Aorta (tissue), 5 donors: ENCODE data around the gene OTUB2. TPM values are rescaled to one million over a fixed set of nuclear protein-coding genes. Genes with fewer than 3 reads are reported as not detected.
A peak's percentile ranks its signal among the peaks of the same experiment; 100 is the strongest.

Experiments used
- ATAC-seq: fragments of 200-7000 bp; cut with Tn5 transposase; one replicate; pipeline ENCODE4 v1.9.1; 2022; ENCODE audit warnings: moderate library complexity; ENCODE audit not compliant: low FRiP score
- DNase-seq, 2 donors: peaks; one replicate each; pipeline ENCODE4 v3.0.0-alpha.2; 2020
- H3K27ac ChIP-seq, 2 donors: one replicate each; pipeline ENCODE4 v1.5.1; 2013; ENCODE audit warnings: low read length in 2 of 2, mild to moderate bottlenecking in 2 of 2, moderate library complexity in 2 of 2, control low read depth in 1 of 2, inconsistent platforms in 1 of 2, low read depth in 1 of 2
- H3K27me3 ChIP-seq, 2 donors: one replicate each; pipeline ENCODE4 v1.6.1; 2013; ENCODE audit warnings: control low read depth in 1 of 2, low read length in 1 of 2, mild to moderate bottlenecking in 1 of 2, moderate library complexity in 1 of 2; ENCODE audit not compliant: insufficient read depth in 2 of 2, control insufficient read depth in 1 of 2
- H3K36me3 ChIP-seq, 2 donors: one replicate each; pipeline ENCODE4 v1.6.1; 2013; ENCODE audit warnings: control low read depth in 1 of 2, low read length in 1 of 2, mild to moderate bottlenecking in 1 of 2; ENCODE audit not compliant: insufficient read depth in 2 of 2, control insufficient read depth in 1 of 2
- H3K4me1 ChIP-seq, 2 donors: one replicate each; pipeline ENCODE4 v1.6.1; 2013; ENCODE audit warnings: low read length in 2 of 2, control low read depth in 1 of 2, mild to moderate bottlenecking in 1 of 2, moderate library complexity in 1 of 2; ENCODE audit not compliant: insufficient read depth in 2 of 2, control insufficient read depth in 1 of 2
- H3K4me3 ChIP-seq, 2 donors: one replicate each; pipeline ENCODE4 v1.5.1; 2013; ENCODE audit warnings: low read length in 2 of 2, control low read depth in 1 of 2, mild to moderate bottlenecking in 1 of 2
- H3K9me3 ChIP-seq: one replicate; pipeline ENCODE4 v1.6.1; 2013; ENCODE audit warnings: mild to moderate bottlenecking, low read length; ENCODE audit not compliant: control insufficient read depth
- WGBS, 2 donors: extraction: QIAGEN DNeasy Blood & Tissue Kit; methylation state at CpG; one replicate each; pipeline ENCODE4 v1.1.7; 2013; 5-methylcytosine and 5-hydroxymethylcytosine counted together
- intact Hi-C, 2 donors: fragments of 100-400 bp; cut with DNase I; formaldehyde crosslinking; loops; one replicate each; pipeline versions ENCODE4 v1.14.2 to v1.15.0; 2022
- long read RNA-seq, 2 donors: library from polyadenylated mRNA; unstranded; transcript quantifications; one replicate each; pipeline ENCODE4 v2.0.0, GENCODE V29; 2020 to 2021
- polyA plus RNA-seq, 2 donors: library from polyadenylated mRNA; stranded (reverse); fragments of 200-250 nt; gene quantifications; one replicate each; pipeline ENCODE4 v1.2.3, GENCODE V29; 2013
- total RNA-seq, 2 donors: library from RNA; stranded (reverse); fragmentation: NEBNext Ultra II Directional; extraction: Animal tissue kit (Norgen Biotek cat#: 25700); gene quantifications; one replicate each; pipeline ENCODE4 v1.2.1, GENCODE V29; 2021
- donor health status: healthy with polysubstance abuse.
- donor health status: Bipolar disorder and iron deficiency.
- donor health status: DM: no; HTN: no; CAD: no.
- donor health status: DM: no; HTN: no; CAD: no.
- donor health status: DM: yes; HTN: yes; CAD: no.

Gene OTUB2
- under 1 TPM; 0.42 to 0.60 TPM for total RNA-seq
- not detected for polyA plus RNA-seq
- long read RNA-seq, donor 1 = 0 reads
- long read RNA-seq, donor 2, partial matches to known transcripts = 0 of 6 reads
- long read RNA-seq, donor 2, other reads (novel, unspliced or antisense) = 6 of 6 reads

DNA sequence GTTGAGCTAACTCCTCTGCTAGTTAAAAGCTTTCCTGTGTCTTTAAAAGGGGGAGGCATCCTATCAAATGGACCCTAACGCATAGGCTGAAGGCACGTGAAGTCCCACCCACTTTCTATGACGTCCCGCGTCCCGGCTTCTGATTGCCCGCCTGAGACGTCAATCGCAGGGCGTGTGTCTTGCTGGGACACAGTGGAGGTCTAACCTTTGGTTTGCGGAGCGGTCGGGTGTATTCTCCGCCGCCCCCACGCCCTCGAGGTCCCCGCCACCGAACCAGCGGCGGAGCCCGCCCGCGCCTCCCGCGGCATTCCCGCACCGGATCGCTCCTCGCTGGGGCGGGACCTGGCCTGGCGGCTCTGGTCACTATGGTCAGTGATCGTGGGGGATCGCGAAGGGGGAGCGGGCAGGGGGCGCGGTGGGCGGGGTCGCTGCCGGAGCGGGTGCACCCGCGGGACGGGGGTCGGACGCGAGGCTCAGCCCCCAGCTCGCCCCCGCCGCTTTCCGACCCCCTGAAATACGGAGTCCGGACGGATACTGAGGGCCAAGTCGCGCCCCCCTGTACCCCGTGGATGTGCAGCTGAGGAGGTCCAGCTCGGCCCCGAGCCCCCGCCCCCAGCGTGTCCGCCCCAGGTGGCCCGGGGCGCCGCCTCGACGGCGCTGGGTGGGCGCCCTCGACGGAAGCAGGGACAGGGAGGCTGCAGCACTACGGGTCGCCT lies at the start of gene OTUB2:
Gene OTUB2, plus strand, starts transcription at position 168 of the 716 bp plus-strand sequence. Its CDS starts 198 bp downstream, at position 366.
- 1 to 2% methylated on average over 56 to 74 of the region's 74 CpGs for whole genome bisulfite sequencing, 2 donors
- Histone ChIP-seq H3K4me1 (no peaks in the 10 kb centered on the region), H3K9me3 (no peaks in the 10 kb centered on the region), H3K4me3 (peak within 1 kb of the TSS; percentile 5 to 42), H3K27me3 (no peaks in the 10 kb centered on the region), H3K36me3 (no peaks in the 10 kb centered on the region), H3K27ac (no peak within 1 kb of the TSS)
- intact Hi-C loops = no loop called here
- ATAC-seq = peak; percentile 96
- DNase-seq = peak; percentile 99

DNA sequence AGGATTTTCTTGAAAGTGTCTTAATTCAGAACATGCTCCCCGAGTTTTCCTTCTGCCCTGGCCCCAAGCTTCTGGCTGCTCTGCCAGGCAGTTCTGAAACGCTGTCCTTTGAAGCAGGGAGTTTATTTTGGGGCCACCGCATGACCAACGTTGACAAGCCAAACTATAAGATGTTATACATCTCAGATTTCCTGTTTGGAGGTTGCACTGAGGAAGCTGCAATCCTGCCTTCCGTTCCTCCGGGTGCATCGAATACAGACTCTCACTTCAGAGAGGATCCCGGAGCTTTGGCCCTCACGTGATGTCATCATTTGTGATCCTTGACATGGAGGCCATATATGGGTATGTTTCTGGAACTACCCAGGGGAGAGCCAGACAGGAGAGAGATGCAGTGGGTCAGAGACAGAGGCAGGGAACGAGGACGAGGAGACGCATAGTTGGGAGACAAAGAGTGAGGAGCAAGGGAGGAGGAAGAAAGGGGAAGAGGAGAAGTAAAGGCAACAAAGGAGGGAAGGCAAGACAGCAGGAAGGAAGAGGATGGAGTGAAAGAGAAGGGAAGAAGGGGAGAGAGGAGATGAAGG lies 49.6 kb upstream of the OTUB2 start, which contains the start of gene ASB2:
Gene ASB2, minus strand, starts transcription at position 94 of the 581 bp plus-strand sequence. CDS start 12,031 bp downstream, outside the sequence.
- Histone ChIP-seq H3K27ac (peak within 1 kb of the TSS; percentile 86 to 93), H3K9me3 (no peaks in the 10 kb centered on the region), H3K27me3 (no peaks in the 10 kb centered on the region), H3K4me1 (peaks cover 3 to 7% of the 10 kb centered on the region in 2 donors), H3K4me3 (peak within 1 kb of the TSS; percentile 58 to 76), H3K36me3 (no peaks in the 10 kb centered on the region)
- WGBS, 2 donors = 0 to 4% methylated on average over 12 of the region's 12 CpGs
- ATAC-seq (peak; percentile 69), DNase-seq (no peak)
- intact Hi-C loops = loop anchor here in 1 of 2 donors (5.0 kb wide), 1 partner anchor 1329 kb away; no protein-coding TSS in a partner anchor

DNA sequence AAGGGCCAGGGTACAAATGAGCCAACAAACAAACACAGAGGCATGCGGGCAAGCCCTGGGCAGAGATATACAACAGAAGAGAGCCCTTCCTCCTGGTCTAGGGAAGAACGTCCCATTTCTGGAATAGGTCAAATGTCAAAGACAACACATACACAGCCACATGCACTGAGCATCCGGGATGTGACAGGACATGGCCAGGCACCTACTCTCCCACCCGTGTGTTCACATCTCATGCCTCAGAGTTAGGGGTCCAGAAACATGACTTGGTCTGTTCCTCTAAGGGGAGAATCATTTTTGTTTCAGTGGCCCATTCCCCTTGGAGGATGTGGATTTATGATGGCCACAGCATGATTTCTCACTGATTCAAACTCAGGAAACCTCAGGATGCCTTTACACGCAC lies 49.0 kb upstream of the OTUB2 start:
- H3K27ac ChIP-seq = peak overlapping the region; percentile 86 to 93
- no peak for DNase-seq
- ATAC-seq = no peak
- no peak overlapping the region for H3K4me3 ChIP-seq
- H3K4me1 ChIP-seq = peaks cover 3 to 7% of the 10 kb centered on the region in 2 donors
- intact Hi-C loops = loop anchor here in 1 of 2 donors (5.0 kb wide), 1 partner anchor 1330 kb away; no protein-coding TSS in a partner anchor
- H3K36me3 ChIP-seq = no peaks in the 10 kb centered on the region
- no peaks in the 10 kb centered on the region for H3K9me3 ChIP-seq
- WGBS, 2 donors = 59% methylated on average over 5 of the region's 5 CpGs
- no peaks in the 10 kb centered on the region for H3K27me3 ChIP-seq

DNA sequence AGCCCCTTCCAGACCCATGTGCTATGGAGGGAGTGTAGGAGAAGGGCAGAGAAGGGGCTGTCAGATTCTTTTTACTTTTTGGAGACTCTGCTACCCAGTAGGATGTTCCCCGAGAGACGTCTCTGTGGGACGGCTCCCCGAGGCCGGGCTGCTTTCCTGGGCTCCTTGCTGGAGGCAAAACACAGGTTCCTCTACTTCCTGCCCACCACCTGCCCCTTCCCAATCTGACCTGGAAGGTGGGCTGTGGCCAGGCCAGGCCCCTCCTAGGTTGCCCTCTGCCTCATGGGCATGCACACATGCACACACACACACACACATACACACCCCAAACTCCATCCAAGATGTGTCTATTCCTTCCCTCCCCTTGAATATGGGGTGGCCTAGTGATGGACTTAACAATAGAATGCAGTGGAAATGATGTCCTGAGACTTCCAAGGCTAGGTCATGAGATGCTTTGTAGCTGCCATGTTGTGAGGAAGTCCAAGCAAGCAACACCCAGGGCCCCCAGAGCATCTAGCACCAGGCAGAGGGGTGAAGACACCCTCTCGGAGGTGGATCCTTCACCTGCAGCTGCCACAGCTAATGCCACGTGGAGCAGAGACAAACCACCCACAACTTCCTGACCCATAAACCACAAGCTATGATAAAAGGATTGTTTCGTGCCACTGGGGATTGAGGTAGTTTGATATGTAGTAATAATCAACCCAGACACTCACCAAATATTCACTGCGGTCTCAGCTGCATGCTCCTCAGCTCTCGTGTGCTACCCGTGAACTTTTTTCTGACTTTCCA lies 48.2 kb upstream of the OTUB2 start:
- ATAC-seq = no peak
- no peaks in the 10 kb centered on the region for H3K27me3 ChIP-seq
- no peaks in the 10 kb centered on the region for H3K9me3 ChIP-seq
- no peaks in the 10 kb centered on the region for H3K36me3 ChIP-seq
- no peak for DNase-seq
- H3K4me1 ChIP-seq = peaks cover 3 to 7% of the 10 kb centered on the region in 2 donors
- H3K27ac ChIP-seq = peak overlapping the region; percentile 86 to 93
- intact Hi-C loops = loop anchor here in 1 of 2 donors (5.0 kb wide), 1 partner anchor 1331 kb away; no protein-coding TSS in a partner anchor
- no peak overlapping the region for H3K4me3 ChIP-seq
- WGBS, 2 donors = 89 to 90% methylated on average over 11 of the region's 11 CpGs

DNA sequence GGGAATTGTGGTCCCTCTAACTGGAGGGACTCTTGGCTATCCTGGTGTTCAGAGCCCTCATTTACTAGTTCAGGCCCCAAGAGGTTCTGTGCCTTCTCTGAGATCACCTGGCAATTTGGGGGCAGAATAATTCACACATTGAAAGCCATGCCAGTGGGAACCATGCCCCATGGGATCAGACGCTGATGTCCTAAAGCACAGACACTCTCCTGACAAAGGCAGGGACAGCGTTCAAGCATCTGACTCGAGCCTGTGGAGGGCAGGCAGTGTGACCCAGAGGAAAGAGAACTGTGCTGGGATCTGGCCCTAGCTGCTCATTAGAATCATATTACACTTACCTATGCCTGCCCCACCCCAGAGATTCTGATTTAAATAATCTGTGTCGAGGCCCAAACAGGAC lies 47.4 kb upstream of the OTUB2 start:
- intact Hi-C loops = loop anchor here in 1 of 2 donors (5.0 kb wide), 1 partner anchor 1331 kb away; no protein-coding TSS in a partner anchor
- 74 to 85% methylated on average over 4 of the region's 4 CpGs for WGBS, 2 donors
- Histone ChIP-seq H3K27me3 (no peaks in the 10 kb centered on the region), H3K4me3 (no peak overlapping the region), H3K36me3 (no peaks in the 10 kb centered on the region), H3K4me1 (peaks cover 0 to 7% of the 10 kb centered on the region in 2 donors), H3K9me3 (no peaks in the 10 kb centered on the region), H3K27ac (peak overlapping the region; percentile 49 to 86)
- no peak for DNase-seq
- ATAC-seq = no peak

DNA sequence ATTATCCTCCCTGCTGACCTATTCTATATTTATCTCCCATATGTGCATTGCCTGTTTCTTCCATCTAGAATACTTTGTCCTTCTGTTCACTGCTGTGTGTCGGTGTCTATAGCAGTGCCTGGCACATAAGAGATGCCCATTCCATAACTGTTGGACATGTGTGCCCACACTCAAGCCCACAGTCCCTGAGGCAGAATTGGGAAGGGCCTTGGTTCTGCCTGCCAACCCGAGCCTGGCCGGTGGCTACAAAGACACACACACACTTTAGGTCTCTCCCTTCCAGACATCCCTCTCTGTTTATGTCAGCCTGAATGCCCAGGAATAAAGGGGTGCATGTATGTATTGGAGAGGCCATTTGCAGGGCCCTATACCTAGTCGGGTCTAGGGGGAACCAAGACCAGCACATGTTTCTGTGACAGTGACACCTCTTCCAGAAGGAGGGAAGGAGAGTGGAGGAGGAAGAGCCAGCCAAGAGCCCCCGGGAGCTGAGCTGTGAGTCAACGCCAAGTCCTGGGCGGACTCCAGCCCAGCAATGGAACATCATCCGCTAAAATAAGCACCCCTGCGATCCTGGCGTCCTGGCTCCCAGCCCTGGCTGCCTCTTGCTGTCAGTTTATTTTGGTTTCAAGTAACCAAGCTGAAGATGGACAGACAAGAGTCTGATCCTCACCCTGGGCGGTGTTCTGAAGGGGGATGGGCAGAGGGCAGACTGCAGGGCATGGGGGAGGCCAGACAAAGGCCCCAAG lies 45.5 kb upstream of the OTUB2 start:
- intact Hi-C loops = no loop called here
- DNase-seq (peak; percentile 83 to 93), ATAC-seq (peak; percentile 66)
- Histone ChIP-seq H3K27ac (peak overlapping the region; percentile 66 to 69), H3K9me3 (no peaks in the 10 kb centered on the region), H3K27me3 (no peaks in the 10 kb centered on the region), H3K4me3 (no peak overlapping the region), H3K4me1 (peaks cover 0 to 7% of the 10 kb centered on the region in 2 donors), H3K36me3 (no peaks in the 10 kb centered on the region)
- 13 to 15% methylated on average over 11 of the region's 11 CpGs for WGBS, 2 donors

DNA sequence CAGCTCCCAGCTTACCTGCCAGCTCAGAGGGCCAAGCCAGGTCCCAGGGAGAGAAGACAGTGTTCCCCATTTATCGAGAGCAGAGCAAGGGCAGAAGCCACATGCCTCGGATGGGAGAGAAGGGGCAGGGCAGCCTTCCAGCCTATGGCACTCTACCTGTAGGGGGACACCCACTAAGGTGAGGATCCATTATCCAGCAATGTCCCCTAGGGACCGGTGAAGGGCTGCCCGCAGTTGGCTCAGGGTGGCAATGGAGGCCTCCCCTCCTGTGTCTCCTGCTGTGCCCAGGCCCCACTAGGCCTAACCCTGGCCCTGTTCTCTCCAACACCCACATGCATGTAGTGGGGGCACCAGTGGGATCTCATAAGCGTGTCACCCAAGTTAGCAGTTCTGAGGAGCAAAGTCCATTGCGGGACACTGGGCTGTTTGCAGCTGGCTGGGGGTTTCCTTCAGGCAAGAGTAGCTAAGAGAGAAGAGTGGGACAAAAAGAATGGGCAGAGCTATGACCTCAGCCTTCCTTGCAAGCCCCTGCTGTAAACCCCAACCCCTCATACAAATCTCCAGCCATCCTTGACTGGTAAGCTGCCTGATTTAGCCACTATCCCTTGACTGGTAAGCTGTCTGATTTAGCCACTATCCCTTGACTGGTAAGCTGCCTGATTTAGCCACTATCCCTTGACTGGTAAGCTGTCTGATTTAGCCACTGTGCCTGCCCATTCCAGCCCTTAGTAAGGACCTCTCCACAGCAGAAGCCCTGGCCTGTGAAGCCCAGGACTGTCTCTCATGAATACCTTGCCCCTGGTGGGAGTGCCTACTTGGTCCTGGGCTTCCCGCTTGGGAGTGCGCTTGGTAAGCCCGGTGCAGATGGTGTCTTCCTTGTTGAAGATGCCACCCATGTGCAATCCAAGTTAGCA lies 44.6 kb upstream of the OTUB2 start:
- no peak overlapping the region for H3K4me3 ChIP-seq
- intact Hi-C loops = no loop called here
- WGBS, 2 donors = 93 to 95% methylated on average over 9 of the region's 9 CpGs
- peak overlapping the region; percentile 49 to 69 for H3K27ac ChIP-seq
- DNase-seq (no peak), ATAC-seq (no peak)
- no peaks in the 10 kb centered on the region for H3K27me3 ChIP-seq
- H3K4me1 ChIP-seq = peaks cover 0 to 7% of the 10 kb centered on the region in 2 donors
- H3K9me3 ChIP-seq = no peaks in the 10 kb centered on the region
- H3K36me3 ChIP-seq = no peaks in the 10 kb centered on the region
